NCI-H2196 (cell line): ENCODE measurements around the gene VEGFC.

Source experiments
- DNase-seq: peaks from one replicate; lab custom pipeline; 2025; ENCODE audit not compliant: unreplicated experiment; lab: John Stamatoyannopoulos, UW

Gene VEGFC

GRCh38 chr4:176799653-176800052 lies 6.9 kb upstream of the VEGFC start:
- DNase-seq: no peak

GRCh38 chr4:176798540-176798939 lies 5.8 kb upstream of the VEGFC start:
- no peak for DNase-seq

GRCh38 chr4:176795441-176795840 lies 2.7 kb upstream of the VEGFC start:
- DNase-seq: no peak

- DNase-seq: no peak
These were observed 1.9 kb upstream of the VEGFC start for GRCh38 chr4:176794651-176795050.

- DNase-seq: no peak
These were observed 1.4 kb upstream of the VEGFC start for GRCh38 chr4:176794151-176794550.

- DNase-seq: no peak
These were observed 411 bp upstream of the VEGFC start for GRCh38 chr4:176793060-176793605.

- DNase-seq: no peak
These were observed 964 bp downstream of the VEGFC start for GRCh38 chr4:176791591-176792325.

GRCh38 chr4:176790398-176790797 lies 2.3 kb downstream of the VEGFC start:
- no peak for DNase-seq

- DNase-seq: no peak
These were observed 2.8 kb downstream of the VEGFC start for GRCh38 chr4:176789955-176790354.

- no peak for DNase-seq
These were observed 3.8 kb downstream of the VEGFC start for GRCh38 chr4:176788971-176789370.

GRCh38 chr4:176788248-176788647 lies 4.5 kb downstream of the VEGFC start:
- no peak for DNase-seq

- DNase-seq: no peak
These were observed 7.9 kb downstream of the VEGFC start for GRCh38 chr4:176784816-176785215.

GRCh38 chr4:176782794-176783193 lies 9.9 kb downstream of the VEGFC start:
- DNase-seq: no peak

GRCh38 chr4:176782191-176782590 lies 10.5 kb downstream of the VEGFC start:
- DNase-seq: no peak

- no peak for DNase-seq
These were observed 11.0 kb downstream of the VEGFC start for GRCh38 chr4:176781739-176782100.

- peak; percentile 0 for DNase-seq
These were observed 11.6 kb downstream of the VEGFC start for GRCh38 chr4:176780995-176781738.

GRCh38 chr4:176779421-176779820 lies 13.3 kb downstream of the VEGFC start:
- DNase-seq: no peak

GRCh38 chr4:176778491-176778890 lies 14.2 kb downstream of the VEGFC start:
- DNase-seq: no peak

- DNase-seq: no peak
These were observed 14.7 kb downstream of the VEGFC start for GRCh38 chr4:176778063-176778462.

GRCh38 chr4:176775338-176775737 lies 17.4 kb downstream of the VEGFC start:
- DNase-seq: no peak

GRCh38 chr4:176774852-176775251 lies 17.9 kb downstream of the VEGFC start:
- no peak for DNase-seq

- no peak for DNase-seq
These were observed 23.2 kb downstream of the VEGFC start for GRCh38 chr4:176769514-176769913.
